NCI-H2196 (cell line): ENCODE measurements around the gene ASTL.
"Not testable (repeated sequence)": the region's sequence is repeated elsewhere in the genome, so short reads cannot be mapped to it uniquely, and the experiment has no call there.

ENCODE experiments used
- DNase-seq: peaks from one replicate; lab custom pipeline; 2025; ENCODE audit not compliant: unreplicated experiment; lab: John Stamatoyannopoulos, UW

Gene ASTL

DNA sequence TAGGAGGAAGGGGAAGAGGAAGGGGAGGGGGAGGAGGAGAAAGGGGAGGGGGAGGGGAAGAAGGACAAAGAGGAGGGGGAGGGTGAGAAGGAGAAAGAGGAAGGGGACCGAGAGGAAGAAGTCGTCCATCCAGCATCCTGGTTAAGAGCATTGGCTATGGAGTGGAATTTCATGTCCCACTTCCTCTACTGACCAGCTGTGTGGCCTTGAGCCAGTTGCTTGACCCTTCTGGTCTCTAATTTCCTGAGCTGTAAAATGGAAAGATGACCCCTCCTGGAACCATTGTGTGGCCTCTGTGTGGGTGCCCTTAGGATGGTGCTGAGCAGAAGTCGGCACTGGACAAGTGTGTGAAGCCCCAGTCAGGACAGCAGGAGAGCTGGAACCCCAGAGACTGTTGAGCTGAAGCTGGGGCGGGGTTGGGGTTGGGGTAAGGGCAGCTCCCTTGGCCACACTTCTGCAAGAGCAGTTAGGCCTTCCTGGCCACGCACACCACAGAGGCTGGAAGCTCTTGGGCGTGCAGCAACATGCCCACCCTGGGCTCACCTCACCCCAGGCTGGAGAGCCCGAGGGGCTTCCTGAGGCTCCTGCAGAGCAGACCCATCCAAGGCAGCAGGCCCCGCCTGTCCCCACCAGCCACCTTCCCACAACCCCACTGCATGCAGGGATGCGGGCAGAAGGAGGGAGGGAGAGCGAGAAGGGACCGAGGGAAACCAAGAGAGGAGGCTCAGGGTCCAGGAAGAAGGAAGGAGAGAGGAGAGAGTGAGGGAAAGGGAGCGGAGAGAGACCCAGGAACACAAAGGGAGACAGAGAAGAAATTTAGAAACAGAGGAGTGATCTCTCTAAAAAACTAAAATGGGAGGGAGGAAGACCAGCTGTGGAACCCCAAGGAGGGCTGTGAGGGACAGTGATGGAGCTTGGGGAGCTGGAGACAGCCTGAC is 38.2 kb downstream of the ASTL start:
- no peak for DNase-seq

DNA sequence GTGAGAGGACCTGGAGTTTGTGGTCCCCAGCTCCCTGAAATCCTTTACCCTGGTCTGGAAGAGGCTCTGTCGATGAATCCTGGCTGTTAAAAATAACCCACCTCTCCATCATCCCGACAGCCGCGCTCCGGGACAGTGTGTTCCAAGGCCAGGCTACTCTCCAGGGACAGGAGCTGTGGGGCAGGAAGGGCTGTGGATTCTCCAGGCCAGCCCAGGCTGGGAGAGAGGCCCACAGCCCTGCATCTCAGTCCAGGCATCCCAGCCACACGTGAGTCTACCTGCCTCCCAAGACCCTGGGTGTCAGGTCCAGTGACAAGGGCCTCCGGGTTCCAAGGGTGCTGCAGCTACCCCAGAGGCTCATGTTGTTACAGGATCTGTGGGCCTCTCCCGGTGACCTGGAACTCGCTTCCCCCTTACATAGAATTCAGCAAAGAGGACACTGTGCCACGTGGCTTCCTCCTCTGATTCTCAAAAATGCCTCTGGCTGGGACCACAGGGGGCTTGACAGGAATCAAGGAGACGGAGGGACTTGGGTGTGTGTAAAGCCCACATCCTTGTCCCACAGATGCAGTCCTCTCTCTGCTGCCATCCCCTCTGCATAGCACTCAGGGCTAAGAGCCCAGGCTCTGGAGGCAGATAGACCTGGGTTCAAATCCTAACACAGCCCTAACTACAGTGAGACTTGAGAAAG is 39.3 kb downstream of the ASTL start:
- no peak for DNase-seq

DNA sequence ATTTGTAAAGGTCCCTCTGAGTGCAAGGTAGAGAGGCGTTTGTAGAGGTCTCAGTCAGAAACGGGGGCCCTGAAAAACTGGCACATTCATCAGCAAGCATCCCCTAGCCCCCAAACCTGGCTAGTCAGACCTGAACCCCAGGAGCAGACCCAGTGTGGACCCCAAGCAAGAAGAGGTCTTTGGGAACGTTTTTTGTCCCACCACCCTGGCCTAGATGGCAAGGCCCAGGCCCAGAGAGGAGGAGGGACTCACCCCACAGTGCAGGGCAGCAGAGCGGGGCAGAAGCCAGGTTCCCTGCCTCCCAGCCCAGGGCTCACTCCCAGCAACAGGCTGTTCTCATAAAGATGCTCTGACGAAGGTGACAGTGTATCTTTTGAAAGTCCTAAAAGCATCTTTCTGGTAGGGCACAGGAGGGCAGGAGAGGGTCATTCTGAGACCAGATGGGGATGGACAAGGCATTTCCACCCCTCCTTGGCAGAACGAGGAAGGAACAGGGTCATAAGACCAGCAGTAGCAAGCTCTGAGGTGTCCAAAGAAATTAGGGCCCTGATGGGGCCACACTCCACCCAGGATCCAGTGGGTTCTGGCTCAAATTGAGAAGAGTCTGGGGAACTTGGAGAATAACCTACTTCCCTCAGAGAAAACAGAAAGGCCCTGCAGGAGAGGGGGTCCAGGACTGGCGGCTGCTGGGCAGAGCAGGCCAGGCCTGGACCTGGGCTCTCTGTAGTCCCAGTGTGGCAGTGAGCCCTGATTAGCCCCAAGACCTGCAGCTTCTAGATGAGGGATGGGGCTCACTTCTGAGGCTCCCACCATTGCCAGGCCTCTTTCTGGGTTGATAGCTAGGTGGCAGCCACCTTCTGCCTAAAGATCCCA is 40.1 kb downstream of the ASTL start:
- no peak for DNase-seq

DNA sequence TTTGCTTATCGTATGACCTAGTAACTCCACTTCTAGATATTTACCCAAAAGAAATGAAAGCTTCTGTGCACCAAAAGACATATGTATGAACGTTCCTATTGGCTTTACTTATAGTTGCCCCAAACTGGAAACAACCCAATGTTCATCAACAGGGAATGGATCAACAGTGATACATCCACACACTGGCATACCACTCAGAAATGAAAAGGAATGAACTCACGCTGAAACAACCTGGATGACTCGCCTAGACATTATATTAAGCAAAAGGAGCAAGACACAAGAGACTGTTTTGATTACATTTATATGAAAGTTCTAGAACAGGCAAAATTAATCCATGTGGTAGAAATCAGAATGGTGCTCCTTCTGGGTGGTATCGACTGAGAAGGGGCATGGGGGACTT is 40.9 kb downstream of the ASTL start:
- no peak for DNase-seq

DNA sequence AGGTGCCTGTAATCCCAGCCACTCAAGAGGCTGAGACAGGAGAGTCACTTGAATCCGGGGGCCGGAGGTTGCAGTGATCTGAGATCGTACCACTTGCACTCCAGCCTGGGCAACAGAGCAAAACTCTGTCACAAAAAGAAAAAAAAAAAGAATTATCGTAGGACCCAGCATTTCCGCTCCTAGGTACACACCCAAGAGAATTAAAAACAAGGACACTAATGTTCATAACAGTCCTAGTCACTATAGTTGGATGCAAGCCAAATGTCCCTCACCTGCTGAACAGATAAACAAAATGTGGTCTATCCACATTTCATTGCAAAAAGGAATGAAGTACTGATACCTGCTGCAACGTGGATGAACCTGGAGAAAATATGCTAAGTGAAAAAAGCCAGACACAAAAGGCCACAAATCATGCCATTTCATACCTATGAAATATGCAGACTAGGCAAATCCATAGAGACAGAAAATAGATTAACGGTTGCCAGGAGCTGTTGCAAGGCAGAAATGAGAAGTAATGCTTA is 43.1 kb downstream of the ASTL start:
- DNase-seq: peak; percentile 27

DNA sequence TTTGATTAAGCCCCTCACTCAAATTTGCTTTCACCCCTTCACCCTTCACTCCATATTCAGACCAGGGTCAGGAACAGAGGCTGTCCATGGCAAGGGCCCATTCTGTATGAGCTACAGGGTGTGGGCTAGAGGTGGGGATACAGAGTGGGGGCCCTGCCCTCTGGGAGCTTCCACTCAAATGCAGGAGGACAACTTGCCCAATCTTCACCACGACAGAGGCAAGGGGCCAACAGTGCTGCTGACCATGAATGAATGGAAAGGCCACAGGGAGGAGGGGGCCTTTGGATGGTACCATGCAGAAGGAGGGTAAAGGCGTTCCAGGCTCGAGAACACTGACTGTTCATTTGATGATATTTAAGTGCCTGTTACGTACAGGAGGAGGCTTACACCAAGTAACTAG is 44.8 kb downstream of the ASTL start:
- DNase-seq: no peak

DNA sequence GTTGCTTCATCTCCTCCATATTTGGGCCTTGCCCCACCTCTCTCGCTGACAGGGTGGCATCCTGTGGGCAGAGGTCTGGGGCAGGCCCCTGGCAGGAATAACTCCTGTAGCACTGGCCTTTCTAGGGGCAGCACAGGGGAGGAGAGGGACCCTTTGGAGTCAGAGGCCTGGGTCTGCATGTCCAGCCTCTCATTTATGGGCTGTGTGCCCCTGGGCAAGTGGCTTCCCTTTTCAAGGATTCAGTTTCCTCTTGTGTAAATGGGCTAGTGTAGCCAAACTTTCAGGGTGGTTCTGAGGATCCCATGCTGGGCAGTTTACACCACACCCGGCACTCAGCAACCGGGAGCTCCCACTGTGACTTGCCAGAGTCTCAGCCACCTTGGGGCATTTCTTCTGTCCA is 45.4 kb downstream of the ASTL start:
- DNase-seq: no peak

DNA sequence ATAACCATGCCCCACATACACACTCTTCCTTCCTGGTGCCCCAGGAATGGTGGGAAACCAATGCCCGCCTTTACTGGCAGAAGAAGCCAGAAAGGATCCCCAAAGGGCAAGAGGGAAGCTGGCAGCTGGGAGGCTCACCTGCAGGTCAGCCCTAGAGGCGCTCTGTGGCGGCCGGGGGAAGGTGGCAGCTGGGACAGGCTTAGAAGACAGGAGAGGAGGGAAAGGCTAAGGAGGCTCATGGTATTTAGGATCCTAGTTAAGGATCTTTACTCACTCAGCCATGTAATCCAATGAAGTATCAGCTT is 45.8 kb downstream of the ASTL start:
- DNase-seq: no peak

DNA sequence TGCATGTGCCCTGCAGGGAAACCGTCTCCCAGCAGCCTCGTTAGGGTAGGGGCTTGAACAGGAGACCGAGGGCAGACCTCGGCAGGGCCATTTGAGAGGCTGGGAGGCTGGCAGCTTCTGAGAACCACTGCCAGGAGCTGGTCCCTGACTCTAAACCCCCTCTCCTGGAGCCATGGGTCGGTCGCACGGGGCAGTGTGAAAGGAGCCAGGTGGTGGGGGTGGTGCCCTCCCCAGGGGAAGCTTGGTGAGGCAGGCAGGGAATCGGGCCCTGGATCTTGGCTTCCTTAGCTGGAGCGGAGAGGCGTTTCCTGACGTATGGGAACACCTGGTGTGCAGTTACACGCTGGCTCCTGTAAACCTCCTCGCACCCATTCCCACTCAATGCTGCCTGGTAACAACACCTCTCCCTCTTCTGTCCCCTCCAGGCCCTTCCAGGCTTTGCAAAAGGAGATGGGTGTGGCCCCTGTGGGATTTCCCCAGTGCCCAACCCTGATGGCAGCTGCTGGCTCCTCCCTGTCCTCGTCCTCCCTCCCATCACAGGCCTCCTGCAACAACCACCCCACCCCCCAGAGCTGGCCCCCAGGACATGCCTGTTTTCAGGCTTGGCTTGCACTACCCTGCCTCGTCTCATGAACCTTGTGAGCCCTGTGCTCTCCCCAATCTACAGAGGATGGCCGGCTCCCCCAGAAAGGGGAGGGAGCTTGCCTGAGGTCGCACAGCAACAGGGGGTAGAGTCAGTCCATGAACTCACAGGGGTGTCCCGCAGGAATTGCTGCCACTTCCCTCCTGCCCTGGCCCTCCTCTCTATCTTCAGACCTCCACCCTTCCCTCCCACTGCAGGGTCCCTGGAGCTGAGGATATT is 46.4 kb downstream of the ASTL start:
- peak; percentile 15 for DNase-seq

DNA sequence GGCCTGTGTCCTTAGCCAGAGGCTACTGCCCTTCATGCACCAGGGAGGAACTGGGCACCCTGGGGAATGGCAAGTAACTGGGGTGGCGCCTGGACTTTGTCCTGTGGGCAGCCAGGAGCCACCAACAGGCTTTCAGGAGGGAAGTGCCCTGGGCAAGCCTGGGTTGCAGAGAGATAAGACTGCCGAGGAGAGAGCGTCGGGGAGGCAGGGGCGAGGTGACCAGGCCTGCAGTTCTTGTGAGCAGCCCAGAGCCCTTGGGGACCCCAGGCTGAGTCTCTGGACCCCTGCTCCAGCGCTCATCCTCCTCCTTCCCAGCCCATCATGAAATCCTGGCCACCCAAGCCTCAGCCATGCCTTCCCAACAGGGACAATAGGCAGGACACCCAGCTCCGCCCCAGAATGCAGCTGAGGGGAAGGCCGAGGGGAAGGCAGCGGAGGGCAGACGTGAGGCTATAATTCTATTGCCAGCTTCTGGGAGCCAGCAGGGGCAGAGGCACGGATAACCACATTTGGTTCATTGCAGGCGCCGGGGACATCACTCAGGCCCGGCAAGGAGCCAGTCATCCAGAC is 47.1 kb downstream of the ASTL start:
- no peak for DNase-seq

DNA sequence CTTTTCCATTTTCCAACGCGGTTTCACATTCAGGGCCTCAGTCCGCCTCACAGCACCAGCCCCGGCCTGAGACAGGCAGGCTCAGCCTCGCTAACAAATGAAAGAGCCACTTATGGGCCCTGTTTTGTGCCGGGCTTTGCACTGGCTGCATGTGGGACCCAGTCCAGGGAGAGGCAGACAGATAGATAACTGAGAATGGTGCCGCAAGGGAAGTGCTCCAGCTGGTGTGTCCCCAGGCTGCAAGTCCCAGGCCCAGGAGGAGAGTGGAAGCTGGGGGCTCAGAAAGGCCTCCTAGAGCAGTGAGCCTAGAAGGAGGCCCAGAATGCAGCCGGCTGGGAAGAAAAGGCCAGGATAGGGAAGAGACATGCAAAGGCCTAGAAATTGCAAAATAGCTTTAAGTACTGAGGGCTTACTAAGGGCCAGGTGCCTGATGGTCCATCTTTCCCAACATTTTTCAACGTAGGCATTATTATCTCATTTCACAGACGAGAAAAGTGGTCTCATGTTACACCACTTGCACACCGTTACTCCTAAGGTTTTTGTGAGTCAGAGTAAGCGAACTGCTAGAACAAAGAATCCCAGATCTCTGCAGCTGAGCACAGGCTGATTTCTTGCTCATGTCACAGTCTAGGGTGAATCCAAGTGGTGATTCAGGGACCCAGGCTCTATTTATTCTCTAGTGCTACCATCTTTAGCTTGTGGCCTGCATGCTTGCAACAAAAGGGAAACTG is 47.9 kb downstream of the ASTL start:
- DNase-seq: peak; percentile 18

DNA sequence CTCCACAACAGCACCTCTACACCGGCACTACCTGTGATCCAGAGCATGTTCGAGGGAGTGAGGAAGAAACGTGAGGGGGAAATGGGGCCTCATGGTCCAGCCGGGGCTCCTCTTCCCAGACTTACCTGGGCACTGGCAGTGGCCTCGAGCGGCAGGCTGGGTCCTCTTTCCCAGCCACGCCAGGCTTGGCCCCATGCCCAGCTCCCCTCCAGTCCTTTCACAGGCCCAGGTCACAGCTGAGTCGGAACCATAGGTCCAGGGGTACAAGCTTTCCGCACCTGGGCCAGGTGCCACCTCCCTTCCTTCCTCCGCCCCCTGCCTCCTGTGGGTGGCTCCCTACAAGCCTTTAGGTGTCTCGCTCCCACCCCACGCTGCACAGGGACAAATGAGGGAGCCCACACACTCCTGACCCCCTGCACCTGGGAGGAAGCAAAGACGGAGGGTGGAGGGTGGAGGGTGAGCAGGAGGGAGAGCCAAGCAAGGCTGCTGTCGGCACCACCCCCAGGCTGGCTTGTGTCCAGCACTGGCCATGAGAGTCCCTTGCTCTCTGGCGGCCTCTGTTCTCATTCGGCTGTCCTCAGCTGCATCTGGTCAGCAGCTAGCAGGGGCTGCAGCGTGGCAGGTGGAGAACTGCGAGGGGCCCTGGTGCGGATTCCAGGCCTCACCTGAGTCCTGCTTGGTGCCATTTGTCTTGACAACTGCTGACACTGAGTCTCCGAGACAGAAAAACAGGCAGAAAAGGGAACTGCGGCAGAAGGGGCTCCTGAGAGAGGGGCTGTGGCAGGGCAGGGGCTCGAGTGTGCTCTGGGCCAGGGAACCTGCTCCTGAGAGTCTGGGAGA is 48.7 kb downstream of the ASTL start:
- DNase-seq: peak; percentile 48

DNA sequence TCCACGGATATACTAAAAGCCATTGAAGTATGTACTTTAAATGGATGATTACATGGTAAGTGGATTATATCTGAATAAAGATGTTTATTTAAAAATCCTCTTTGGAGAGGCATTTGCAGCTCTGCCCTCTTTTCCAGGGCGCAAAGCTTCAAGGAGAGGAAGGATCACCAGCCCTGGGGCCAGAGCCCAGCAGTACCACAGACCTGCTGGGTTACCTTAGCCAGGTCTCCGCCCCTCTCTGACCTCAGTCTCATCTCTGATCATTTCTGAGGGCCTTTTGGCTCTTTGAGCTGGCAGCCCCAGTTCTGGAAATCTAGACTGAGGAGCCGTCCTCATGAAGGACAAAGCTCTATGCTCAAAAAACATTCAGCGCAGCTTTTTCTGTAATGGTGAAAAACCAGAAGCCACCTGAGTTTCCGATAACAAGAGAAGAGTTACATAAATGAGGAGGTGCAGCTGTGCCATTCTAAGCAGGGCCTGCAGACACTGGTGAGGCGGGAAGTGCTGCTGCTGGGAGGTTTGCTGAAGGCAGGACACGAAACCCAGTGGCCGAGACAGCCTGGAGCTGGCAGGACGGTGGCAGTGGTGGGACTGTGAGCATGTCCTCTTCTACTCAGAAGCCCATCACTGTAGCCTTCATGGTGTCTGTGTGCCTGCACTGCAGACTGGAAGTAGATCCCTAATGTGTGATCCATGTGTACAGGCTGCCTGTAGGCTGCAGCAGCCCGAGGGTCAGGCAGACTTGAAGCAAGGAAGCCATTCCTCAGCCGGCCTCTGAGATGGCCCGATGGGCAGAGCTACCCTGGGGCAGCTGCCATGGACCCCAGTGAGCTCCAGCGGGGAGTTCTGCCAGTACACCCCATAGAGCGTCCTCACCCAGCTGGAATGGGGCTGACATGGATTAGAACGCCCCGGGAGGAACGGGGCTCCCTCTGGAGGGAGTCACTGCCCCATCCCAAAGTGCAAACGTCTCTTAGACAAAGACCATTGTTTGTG is 49.7 kb downstream of the ASTL start:
- no peak for DNase-seq

DNA sequence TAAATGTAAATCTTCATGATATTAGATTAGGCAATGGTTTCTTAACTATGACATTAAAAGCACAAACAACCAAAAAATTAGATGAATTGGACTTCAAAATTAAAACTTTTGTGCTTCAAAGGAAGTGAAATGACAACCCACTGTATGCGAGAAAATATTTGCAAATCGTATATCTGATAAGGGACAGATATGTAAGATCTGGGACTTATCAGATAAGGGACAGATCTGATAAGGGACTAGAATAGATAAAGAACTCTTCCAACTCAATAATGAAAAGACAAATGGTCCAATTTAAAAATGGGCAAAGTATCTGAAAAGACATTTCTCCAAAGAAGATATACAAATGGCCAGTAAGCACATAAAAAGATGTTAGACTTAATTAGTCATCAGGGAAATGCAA is 51.2 kb downstream of the ASTL start:
- no peak for DNase-seq

DNA sequence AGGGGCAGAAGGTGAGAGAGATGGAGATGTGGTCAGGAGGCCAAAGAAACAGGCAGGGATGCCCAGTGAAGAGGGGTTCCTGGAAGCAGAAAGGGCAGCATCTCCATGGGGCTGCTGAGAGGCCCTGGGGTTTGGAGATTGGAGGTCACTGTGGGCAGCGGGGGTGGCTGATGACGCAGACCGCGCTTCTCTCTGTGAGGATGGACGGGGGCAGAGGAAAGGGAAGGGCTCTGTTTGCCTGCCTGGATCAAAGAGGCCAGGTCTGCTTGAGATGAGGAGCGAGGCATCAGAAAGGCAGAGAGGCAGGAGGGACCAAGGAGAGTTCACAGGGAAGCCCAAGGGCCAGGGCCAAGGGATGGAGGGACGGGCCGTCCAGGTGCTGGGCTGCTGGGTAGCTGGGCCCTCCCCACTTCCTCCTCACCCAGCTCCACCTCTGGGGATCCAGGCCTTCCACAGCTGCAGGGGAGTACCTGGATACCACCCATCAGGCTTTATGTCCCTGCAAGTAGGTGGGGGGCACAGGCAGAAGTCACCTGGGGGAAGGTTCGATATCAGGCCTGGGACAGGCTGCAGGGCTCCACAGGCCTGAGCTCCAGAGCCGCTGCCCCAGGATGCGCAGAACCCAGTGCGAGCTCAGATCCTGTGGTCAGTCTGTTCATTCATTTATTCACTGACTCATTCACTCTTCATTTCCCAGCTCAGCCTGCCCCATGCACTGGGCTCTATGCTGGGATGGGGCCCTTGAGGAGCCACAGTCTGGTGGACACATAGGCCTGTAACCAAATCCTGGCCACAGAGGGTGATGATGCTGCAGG is 52.6 kb downstream of the ASTL start:
- no peak for DNase-seq

DNA sequence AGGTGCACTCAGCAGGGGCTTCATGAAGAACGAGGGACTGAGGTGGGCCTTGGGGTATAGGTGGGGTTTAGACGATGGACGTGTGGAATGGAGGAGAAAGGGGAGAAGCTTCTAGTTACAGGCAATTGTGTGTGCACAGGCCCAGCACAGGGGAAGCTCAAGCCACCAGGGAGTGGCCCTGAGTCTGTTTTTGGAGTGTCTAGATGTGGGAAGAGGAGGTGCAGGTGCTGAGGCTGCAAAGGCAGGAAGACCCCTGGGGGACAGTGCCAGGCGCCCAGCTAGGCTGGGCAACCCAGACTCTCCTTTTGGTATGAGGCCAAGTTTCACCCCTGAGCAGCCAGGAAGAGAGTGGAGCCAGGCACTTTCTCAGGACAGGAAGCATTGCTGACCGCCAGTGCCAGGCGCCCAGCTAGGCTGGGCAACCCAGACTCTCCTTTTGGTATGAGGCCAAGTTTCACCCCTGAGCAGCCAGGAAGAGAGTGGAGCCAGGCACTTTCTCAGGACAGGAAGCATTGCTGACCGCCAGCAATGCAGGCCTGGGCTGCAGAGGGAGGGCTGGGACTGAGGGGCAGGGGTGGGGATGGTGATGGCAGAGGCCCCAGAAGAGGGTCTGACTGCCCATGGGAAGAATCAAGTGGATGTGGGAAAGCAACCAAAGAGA is 53.3 kb downstream of the ASTL start:
- DNase-seq: not testable (repeated sequence)
